Heart left ventricle (tissue), 13 donors: ENCODE results near the gene SUPT4H1.

ENCODE experiments used
- CTCF ChIP-seq, 12 donors: fragments of 200-600 bp; sonication (generic) in 4 of 12; IDR thresholded peaks; one replicate each; pipeline versions ENCODE4 v1.5.0 to v1.8.0; 2018 to 2022; ENCODE audit warnings: antibody characterized with exemption in 12 of 12, mild to moderate bottlenecking in 5 of 12
- POLR2A ChIP-seq, 2 donors: fragments of 450-650 bp; IDR thresholded peaks; one replicate each; pipeline ENCODE4 v1.6.1; 2017; ENCODE audit warnings: antibody characterized with exemption in 2 of 2, mild to moderate bottlenecking in 2 of 2, moderate library complexity in 2 of 2
- donor health status: ischemic (EF 13 %, LVEDD 7.1; RV severe dilation, severe dysfunction).
- donor health status: DM: no; HTN: yes; CAD: no.
- donor health status: DM: no; HTN: no; CAD: no.
- donor health status: ischemic (EF 25% LVEDD 6.9; RV normal size, moderate dysfunction).
- donor health status: ischemic (EF 25% LVEDD 5.7; RV mildly dilated, moderate dysfunction).
- donor health status: ischemic (EF 35%, LVEDD 5.7; RV mildly dilated, moderate dysfunction).
- donor health status: nonischemic (EF 11% LVEDD 7.7; RV severe dilation, severe dysfunction).
- donor health status: DM: yes; HTN: yes; CAD: no.
- donor health status: PGD.
- donor health status: ischemic (EF 29% LVEDD 5.4; RV normal size, mild dysfunction).
- donor health status: nonischemic (EF 23%, LVEDD 6.1; RV moderate dilation, normal function).

GRCh38 chr17:58318627-58319172 is 33.3 kb downstream of the SUPT4H1 start:
- TF ChIP-seq CTCF (IDR thresholded peaks at IDR 0.05) (no peak), POLR2A (IDR thresholded peaks at IDR 0.05) (no peak)
